ENCODE data around the gene DMPK.
"Not testable (repeated sequence)": the region's sequence is repeated elsewhere in the genome, so short reads cannot be mapped to it uniquely, and the experiment has no call there.

The DMPK gene

DNA sequence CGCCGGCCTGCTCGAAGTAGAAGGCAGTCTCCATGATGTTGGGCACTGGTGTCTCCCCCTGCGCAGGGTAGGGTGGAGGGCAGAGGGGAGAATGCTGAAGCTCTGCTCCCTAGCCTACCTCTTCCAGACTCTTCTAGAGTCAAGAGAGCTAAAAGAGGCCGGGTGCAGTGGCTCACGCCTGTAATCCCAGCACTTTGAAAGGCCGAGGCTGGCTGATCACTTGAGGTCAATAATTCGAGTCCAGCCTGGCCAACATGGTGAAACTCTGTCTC, 22.6 kb upstream of the DMPK start:
- no peak overlapping the region for H3K27ac ChIP-seq
- no peak overlapping the region for H3K4me3 ChIP-seq (IDR thresholded peaks at IDR 0.05; ENCODE audit: insufficient read depth, low read depth, low read length)
- no peak overlapping the region for H3K4me2 ChIP-seq
- TF ChIP-seq CTCF (conservative IDR thresholded peaks at IDR 0.05; ENCODE audit: low read depth, low read length), result no peak
- no peak overlapping the region for H2AFZ ChIP-seq (ENCODE audit: low read depth)
- peaks cover 18% of the 10 kb centered on the region for H3K4me1 ChIP-seq (ENCODE audit: low read depth, poor library complexity, severe bottlenecking)
- H3K79me2 ChIP-seq (ENCODE audit: insufficient read depth, low read depth), result no peaks in the 10 kb centered on the region
- H3K36me3 ChIP-seq (ENCODE audit: insufficient read depth), result no peaks in the 10 kb centered on the region
- H3K27me3 ChIP-seq (ENCODE audit: insufficient read depth, low read depth), result no peaks in the 10 kb centered on the region
- no peak overlapping the region for H3K9ac ChIP-seq
- H4K20me1 ChIP-seq (ENCODE audit: insufficient read depth), result no peaks in the 10 kb centered on the region

- H3K4me2 ChIP-seq, result no peak overlapping the region
- H3K36me3 ChIP-seq (ENCODE audit: insufficient read depth), result no peaks in the 10 kb centered on the region
- no peak for TF ChIP-seq CTCF (conservative IDR thresholded peaks at IDR 0.05; ENCODE audit: low read depth, low read length)
- no peak overlapping the region for H3K4me3 ChIP-seq (IDR thresholded peaks at IDR 0.05; ENCODE audit: insufficient read depth, low read depth, low read length)
- H3K4me1 ChIP-seq (ENCODE audit: low read depth, poor library complexity, severe bottlenecking), result peaks cover 18% of the 10 kb centered on the region
- H3K9ac ChIP-seq, result no peak overlapping the region
- H3K27me3 ChIP-seq (ENCODE audit: insufficient read depth, low read depth), result no peaks in the 10 kb centered on the region
- no peak overlapping the region for H3K27ac ChIP-seq
- H4K20me1 ChIP-seq (ENCODE audit: insufficient read depth), result no peaks in the 10 kb centered on the region
- no peak overlapping the region for H2AFZ ChIP-seq (ENCODE audit: low read depth)
- H3K79me2 ChIP-seq (ENCODE audit: insufficient read depth, low read depth), result no peaks in the 10 kb centered on the region
Observed at GRCh38 chr19:45804140-45804958, 22.1 kb upstream of the DMPK start.

DNA sequence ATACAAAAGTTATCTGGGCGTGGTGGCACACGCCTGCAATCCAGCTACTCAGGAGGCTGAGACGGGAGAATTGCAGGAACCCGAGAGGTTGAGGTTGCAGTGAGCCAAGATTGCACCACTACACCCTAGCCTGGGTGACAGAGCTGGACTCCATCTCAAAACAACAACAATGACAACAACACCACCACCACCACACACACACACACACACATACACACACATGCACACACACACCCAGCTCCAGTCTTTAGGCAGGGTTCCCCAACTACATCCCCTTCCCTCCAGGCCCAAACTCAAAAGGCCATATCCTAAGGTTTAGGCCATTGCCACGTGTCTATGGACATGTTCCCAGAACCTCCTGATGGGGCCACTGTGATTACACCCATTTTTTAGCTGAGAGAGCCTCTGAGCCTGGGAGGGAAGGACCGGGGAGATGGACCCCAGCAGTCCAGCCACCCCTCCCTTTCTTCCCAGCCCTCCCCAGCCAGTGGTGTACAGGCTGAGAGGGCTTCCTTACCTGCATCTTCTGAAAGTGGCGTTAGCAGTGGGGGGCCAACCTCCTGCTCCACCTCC, 19.4 kb upstream of the DMPK start:
- TF ChIP-seq CTCF (conservative IDR thresholded peaks at IDR 0.05; ENCODE audit: low read depth, low read length), result no peak
- Histone ChIP-seq H4K20me1 (ENCODE audit: insufficient read depth) (no peaks in the 10 kb centered on the region), H3K4me1 (ENCODE audit: low read depth, poor library complexity, severe bottlenecking) (peaks cover 16% of the 10 kb centered on the region), H3K79me2 (ENCODE audit: insufficient read depth, low read depth) (no peaks in the 10 kb centered on the region), H3K27me3 (ENCODE audit: insufficient read depth, low read depth) (no peaks in the 10 kb centered on the region), H3K36me3 (ENCODE audit: insufficient read depth) (no peaks in the 10 kb centered on the region), H3K27ac (no peak overlapping the region), H3K9ac (no peak overlapping the region), H3K4me2 (no peak overlapping the region), H3K4me3 (IDR thresholded peaks at IDR 0.05; ENCODE audit: insufficient read depth, low read depth, low read length) (no peak overlapping the region), H2AFZ (ENCODE audit: low read depth) (no peak overlapping the region)

DNA sequence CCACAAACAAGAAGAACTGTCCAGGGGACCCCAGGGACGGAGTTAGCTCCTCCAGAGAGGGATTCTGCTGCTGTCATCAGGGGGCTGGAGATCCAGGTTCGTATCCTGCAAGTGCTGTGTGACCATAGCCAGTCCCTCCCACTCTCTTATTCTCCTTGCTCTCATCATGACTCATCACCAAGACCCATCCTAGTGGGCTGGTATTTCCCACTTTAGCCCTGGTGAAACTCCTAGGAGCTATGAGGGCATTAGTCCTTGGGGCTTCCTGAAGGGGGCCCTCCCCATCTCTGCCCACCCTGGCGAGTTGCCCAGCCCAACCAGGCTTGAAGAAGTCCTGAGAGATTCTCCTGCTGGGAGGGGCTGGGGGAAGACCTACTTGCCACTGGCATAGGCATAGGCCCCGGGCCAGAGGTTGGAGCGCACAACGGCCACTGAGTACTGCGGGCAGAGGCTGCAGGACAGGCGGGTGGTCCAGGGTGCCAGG, 17.8 kb upstream of the DMPK start:
- no peak for TF ChIP-seq CTCF (conservative IDR thresholded peaks at IDR 0.05; ENCODE audit: low read depth, low read length)
- Histone ChIP-seq H3K27me3 (ENCODE audit: insufficient read depth, low read depth) (no peaks in the 10 kb centered on the region), H3K79me2 (ENCODE audit: insufficient read depth, low read depth) (no peaks in the 10 kb centered on the region), H3K9ac (no peak overlapping the region), H3K36me3 (ENCODE audit: insufficient read depth) (no peaks in the 10 kb centered on the region), H3K27ac (no peak overlapping the region), H2AFZ (ENCODE audit: low read depth) (no peak overlapping the region), H3K4me3 (IDR thresholded peaks at IDR 0.05; ENCODE audit: insufficient read depth, low read depth, low read length) (no peak overlapping the region), H4K20me1 (ENCODE audit: insufficient read depth) (no peaks in the 10 kb centered on the region), H3K4me2 (no peak overlapping the region), H3K4me1 (ENCODE audit: low read depth, poor library complexity, severe bottlenecking) (peaks cover 16% of the 10 kb centered on the region)

DNA sequence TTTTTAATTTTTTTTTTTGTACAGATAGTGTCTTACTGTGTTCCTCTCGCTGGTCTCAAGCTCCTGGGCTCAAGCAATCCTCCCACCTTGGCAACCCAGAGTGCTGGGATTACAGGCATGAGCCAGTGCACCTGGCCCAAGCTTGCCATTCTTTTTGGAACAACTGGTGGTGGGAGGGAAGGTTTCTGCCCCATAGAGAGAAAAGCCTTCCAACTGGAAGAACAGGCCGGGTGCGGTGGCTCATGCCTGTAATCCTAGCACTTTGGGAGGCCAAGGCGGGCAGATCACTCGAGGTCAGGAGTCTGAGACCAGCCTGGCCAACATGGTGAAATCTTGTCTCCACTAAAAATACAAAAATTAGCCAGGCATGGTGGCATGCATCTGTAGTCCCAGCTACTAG, 17.3 kb upstream of the DMPK start:
- not testable (repeated sequence) for H3K27ac ChIP-seq; H3K4me3 ChIP-seq (IDR thresholded peaks at IDR 0.05; ENCODE audit: insufficient read depth, low read depth, low read length); H2AFZ ChIP-seq (ENCODE audit: low read depth); H4K20me1 ChIP-seq (ENCODE audit: insufficient read depth); H3K27me3 ChIP-seq (ENCODE audit: insufficient read depth, low read depth); H3K9ac ChIP-seq; H3K79me2 ChIP-seq (ENCODE audit: insufficient read depth, low read depth); H3K36me3 ChIP-seq (ENCODE audit: insufficient read depth)
- peaks cover 16% of the 10 kb centered on the region for H3K4me1 ChIP-seq (ENCODE audit: low read depth, poor library complexity, severe bottlenecking)
- peak overlapping the region; percentile 33; the same call in 1 of the 2 replicates for H3K4me2 ChIP-seq

Measured in KMS-11 (cell line).